DMS153 (cell line): Measurements from ENCODE around the gene JAKMIP1.

Experiments used
- DNase-seq: peaks from one replicate; lab custom pipeline; 2025; lab: John Stamatoyannopoulos, UW

The JAKMIP1 gene

DNA sequence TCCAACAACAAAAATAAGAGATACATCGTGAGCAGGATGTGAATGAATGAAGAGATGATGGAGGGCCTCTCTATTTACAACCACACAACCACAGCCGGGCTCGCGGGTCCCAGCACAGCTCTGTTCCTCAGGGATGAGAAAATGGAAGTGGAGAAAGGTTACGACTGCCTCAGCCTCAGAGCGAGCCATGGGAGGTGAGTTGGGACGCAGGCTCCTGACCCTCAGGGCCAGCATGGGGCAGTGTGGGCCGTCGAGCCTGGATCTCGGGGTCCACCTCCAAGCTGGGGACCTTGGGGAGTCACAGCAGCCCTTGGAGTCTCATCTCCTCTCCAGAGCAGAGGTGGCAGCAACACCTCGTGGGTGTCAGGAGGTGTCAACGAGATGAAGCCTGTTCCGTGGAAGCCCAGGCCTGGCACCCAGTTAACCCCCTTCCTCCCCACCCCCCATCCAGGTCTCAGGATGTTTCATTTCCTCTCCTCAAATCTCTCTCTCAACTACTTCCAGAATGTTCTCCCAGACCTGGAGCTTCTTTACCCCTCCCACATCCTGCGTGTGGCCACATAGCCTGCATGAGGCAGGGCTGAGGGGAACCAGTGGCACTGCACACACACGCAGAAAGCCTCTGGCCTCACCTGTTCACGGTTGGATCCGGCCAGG, 208.1 kb downstream of the JAKMIP1 start:
- peak; percentile 80 for DNase-seq

DNA sequence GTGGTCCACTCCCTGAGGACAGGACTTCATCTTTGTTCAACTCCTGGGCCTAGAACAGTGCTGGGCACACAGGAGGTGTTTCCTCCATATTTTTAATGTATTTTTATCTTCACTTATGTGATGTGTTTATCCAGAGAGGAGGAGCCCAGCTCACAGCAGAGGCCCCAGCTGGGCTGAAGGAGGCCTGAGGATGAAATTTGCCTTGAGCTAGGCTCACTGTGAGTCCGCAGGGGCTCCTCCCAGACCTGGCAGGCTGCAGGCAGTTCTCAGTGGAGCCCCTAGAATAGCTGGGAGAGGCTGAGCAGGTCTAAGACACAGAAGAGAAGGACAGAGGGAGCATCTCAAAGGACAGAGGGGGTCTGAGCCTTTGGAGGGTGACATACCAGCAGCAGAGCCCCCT, 208.9 kb downstream of the JAKMIP1 start:
- DNase-seq = no peak

DNA sequence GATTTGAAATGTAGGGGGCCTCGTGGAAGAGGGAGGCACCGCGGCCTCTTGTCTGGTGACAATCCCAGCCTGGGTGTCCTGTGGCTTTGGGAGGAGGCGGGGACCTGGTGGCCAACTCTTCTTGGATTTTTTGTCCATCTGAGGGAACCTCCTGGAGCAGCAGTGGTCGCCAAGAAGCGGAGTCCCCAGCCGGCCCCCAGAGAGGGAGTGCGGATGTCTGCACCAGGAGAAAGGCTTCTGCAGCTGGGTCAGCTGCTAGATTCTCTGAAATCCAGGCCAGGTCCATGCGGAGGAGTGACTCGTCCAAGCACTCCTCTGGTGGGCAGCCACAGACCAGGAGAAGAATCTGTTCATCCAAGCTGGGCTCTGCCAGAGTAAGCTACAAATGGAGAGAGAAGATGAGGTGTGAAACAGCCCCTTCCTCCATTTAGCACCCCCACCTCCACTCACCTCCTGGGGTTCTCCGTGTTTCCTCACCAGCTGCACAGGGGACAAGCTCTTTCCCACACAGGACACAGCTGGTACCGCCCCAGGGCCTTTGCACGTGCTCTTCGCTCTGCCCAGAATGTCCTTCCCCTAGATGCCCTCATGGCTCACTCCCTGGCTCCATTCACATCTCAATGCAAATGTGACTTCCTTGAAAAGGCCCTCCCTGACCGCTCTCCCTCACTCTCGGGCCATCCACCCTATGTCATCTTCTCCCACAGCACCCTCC, 209.7 kb downstream of the JAKMIP1 start:
- no peak for DNase-seq

DNA sequence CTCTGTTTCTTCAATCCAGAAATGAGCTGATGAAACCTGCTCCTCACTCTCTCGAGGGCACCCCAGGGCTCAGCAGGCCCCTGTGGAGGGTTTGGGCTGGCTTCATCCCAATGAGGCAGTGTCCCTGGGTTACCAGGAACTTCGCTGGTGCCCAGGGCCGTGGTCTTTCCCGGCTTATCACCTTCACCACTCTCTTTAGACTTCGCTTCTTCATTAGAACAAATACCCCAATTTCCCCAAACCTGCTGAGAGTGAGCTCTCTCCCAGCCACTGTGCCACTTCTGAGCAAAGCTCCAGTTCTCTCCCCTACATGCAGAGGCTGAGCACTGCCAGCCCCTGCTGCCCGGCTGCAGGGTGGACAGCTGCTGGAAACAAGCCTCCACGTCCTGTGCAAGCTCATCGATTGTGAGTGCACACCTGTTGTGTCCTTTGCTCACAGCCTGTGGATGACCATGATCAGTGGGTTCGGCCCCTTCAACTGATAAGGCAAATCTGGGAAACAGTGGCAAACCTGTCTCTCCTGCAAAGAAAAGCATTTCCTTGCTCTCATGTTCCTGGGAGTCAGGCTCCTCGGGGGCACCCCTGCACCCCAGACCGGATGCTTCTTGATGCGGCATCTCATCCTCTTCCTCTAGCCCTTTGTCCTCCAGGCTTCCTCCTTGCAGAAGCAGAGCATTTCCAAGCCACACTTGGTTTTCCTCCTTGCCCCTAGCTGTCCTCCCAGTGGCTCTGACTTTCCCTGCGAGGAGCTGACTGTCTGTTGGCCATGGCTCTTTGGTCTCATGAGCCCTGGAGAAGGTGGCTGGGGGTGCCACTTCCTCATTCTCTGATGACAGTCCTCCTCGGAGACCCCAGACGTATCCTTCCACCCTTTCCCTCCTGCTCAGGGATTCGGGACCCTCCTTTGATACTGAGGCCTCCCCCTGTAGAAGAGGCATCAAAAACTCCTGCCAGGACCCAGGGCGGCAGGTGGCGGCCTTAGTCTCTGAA, 210.8 kb downstream of the JAKMIP1 start:
- DNase-seq = no peak

DNA sequence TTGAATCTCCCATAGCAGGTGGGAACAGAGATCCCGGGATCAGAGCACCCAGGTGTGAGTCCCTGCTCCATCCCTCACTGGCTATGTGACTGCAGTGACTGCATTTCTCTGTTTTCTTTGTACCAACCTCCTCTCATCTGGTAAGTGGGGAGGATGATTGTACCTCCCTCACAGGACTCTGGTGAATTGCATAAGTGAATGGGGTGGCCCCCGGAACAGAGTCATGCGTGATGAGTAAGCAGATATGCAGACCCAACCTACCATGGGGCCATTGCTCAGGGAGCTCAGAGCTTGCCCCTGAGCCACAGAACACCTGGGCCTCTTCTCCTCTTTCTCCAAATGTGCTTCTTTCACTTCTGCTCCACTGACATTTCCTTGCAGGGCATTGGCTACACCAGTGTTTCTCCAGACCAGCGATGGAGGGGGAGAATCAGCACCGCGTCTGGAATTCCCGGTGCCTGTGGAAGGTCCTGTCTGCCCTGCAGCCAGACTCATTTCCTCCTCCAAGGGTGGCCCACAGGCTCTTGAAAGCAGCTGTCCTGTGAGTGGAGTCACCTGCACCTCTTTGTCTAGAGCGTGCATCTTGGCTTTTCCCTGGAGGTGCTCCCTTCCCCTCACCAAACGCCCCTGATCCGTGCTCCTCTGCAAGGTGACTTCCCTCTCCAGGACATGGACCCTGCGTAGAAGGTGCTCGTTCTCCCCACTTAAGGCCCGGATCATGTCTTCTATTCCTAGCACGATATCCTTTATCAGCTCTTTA, 212.1 kb downstream of the JAKMIP1 start:
- DNase-seq = no peak

DNA sequence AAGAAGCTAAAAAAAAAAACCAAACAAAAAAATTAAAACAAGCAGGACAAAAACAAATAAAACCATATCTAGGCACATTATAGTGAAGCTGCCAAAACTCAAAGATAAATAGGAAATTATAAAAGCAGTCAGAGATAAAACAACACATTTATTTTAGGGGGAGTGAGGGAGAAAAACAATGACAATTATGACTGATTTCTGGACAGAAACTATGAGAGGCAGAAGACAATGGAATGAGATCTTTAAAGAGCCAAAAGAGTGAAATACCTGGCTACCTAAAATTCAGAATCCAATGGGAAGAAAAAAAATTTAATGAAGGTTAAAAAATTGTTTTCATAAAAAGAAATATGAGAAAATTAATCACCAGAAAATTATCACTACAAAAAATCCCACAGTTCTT, 215.5 kb downstream of the JAKMIP1 start:
- no peak for DNase-seq

DNA sequence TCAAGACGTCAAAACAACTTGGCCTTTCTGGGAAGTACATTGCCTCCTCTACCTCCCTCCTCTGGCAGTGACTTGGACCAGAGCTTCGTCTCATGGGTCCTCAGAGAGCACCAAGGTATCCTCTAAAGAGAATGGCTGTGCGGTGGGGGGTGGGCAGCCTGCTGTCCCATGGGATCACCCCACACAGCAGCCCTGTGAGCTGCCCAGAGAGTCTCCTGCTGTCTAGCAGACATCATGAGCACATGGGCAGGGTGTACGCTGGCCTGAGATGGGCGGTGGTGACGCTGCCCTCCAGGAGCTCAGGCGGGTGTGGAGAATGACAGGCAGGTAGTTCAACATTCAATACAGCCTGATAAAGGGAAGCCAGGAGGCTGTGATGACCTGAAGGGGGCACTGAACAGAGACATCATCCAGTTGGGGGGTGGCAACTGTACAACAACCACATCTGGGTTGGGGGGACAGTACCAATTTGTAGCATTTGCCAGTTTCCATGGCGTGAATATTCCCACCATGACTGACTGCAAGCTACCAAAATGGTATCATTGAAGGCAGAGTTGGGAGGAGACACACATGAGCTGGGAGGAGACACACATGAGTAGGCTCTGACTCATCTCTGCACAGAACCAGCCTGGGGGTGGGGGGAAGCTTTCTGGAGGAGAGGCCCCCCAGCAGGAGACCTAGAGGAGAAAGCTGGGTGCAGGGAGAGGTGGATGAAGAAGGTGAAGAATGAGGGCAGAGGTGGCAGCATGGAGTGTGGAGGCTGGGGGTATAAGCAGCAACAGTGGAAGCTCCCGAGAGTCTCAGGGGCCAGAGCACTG, 218.0 kb downstream of the JAKMIP1 start:
- no peak for DNase-seq

DNA sequence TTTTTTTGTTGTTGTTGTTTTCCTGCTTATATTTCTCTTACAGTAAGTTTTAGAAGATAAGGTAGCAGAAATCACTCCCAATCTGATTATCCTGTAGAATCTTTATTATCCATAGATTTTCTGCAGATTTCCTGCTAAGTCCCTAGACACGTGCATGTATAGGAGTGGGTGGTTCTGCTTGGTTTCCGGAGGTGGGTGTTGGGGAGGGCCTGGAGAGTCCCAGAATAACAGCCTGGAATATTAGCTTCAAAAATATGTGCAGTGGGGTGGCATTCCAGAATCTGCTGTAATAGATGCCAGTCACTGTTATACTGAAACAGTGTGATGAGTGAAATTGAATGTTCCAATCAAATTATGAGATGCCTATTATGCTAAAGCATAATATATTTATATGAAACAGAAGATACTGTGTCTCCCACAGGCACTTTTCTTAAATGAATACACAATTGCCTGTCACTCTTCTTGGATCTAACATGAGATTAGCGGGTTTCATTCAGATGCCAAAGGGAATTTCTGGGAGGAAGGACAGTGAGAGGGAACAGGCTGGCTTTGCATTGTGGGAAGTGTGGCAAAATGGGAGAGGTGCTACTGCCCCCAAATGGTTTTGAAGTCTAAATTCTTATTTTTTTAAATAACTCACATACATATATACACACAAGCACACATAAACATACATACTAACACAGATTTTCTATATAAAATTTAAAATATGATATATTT, 219.8 kb downstream of the JAKMIP1 start:
- DNase-seq = no peak

DNA sequence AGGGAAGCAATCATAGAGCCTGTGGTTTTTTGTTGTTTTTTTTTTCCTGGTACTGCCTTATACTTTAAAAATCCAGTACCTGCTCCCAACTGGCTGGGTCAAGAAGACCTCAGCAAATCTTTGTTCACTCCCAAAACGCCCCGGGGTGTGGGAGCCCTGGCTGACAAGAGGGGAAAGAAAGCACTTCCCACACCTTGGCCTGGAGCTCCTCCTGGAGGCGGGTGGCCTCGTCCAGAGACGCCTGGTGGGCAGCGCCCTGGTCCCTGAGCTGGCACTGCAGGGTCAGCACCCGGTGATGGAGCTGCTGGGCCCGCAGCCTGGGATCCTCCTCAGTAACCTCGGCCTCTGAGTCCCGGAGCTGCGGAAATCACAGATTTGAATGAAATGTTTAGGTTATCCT, 220.4 kb downstream of the JAKMIP1 start:
- no peak for DNase-seq

DNA sequence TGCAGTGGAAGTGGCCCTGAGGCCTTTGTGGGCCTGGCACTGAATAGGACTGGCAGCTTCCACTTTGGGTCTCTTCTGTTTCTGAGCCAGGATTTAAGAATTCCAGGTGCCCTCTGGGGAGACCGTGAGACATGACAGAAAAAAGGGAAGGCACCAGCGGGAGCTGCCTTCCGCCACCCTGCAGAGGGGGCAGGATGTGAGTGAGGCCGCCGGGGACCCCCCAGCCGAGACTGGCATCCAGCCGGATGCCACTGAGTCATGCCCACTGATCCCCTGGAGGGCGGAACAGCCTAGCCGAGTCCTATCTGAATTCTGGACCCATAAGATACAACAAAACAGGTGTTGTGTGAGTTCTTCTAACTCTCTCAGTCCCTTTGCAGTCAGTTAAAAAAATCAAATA, 223.4 kb downstream of the JAKMIP1 start:
- no peak for DNase-seq

DNA sequence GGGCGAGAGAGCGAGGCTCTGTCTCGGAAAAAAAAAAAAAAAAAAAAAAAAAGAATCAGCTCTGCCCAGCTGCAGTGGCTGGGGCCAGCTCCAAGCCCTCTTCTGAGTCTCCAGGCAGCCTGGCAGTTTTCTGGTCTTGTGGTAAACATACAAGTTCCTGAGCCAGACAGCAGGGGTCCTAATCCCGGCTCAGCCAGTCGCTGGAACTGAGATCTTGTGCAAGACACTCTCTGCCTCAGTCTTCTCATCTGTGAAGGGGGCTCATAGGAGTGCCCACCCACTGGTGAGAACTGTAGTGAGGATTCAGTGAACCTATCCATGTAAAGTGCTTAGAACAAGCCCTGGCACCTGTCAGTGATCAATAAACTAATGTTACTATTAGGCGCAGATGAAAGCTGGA, 223.9 kb downstream of the JAKMIP1 start:
- DNase-seq = no peak
